ENCODE measurements around the gene GDPGP1.
"Not testable (repeated sequence)": the region's sequence is repeated elsewhere in the genome, so short reads cannot be mapped to it uniquely, and the experiment has no call there.

GDPGP1 gene, protein sequence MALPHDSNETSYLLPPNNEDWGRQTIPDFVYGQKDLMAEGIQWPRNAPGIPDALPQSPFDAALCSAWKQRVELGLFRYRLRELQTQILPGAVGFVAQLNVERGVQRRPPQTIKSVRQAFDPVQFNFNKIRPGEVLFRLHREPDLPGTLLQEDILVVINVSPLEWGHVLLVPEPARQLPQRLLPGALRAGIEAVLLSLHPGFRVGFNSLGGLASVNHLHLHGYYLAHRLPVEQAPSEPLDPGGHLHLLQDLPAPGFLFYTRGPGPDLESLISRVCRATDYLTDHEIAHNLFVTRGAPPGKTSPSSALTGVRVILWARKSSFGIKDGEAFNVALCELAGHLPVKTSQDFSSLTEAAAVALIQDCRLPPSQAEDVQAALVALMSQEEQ

DNA sequence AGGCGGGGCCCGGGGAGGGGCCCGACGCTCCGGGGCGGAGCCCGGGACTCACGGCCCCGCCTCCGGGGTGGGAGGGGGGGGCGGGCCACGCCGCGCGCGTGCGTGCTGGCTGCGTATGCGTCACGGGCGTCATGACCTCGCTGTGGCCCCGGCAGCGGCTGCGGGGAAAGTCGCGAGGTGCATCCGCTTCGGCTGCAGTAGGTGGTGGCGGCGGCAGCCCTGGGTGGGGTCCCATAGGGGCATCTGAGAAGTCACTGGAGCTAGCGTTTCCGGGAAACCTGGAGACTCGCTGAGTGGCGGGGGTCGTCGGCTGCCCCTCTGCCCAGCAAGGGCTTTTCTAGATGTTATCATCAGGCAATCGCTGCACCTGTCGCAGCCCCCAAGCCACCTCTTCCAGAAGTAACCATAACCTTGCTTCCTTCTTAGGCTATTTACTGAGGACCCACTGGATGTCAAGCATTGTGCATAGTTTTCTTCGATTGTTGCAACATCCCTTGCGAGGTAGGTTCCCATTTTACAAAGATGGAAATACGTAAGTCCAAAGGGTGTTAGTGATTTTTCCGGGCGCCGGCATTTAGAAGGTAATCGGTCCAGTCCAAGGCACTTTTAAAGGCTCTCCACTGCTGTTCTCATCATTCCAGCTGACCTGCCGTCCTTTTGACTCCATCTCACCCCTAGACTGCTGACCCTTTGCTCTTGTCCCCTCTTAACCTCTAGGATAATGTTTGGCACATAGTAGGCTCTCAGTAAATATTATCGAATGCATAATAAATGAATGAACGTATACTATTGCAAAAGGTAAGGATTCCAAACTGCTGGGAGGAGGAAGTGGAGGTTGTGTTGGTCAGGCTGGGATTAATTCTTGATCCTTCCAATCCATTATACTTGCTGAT is at the start of gene GDPGP1:
GDPGP1 (plus strand) TSS at position 114 of the 893 bp plus-strand sequence. CDS start 6,700 bp downstream, outside the sequence.
- DNase-seq, result no peak

DNA sequence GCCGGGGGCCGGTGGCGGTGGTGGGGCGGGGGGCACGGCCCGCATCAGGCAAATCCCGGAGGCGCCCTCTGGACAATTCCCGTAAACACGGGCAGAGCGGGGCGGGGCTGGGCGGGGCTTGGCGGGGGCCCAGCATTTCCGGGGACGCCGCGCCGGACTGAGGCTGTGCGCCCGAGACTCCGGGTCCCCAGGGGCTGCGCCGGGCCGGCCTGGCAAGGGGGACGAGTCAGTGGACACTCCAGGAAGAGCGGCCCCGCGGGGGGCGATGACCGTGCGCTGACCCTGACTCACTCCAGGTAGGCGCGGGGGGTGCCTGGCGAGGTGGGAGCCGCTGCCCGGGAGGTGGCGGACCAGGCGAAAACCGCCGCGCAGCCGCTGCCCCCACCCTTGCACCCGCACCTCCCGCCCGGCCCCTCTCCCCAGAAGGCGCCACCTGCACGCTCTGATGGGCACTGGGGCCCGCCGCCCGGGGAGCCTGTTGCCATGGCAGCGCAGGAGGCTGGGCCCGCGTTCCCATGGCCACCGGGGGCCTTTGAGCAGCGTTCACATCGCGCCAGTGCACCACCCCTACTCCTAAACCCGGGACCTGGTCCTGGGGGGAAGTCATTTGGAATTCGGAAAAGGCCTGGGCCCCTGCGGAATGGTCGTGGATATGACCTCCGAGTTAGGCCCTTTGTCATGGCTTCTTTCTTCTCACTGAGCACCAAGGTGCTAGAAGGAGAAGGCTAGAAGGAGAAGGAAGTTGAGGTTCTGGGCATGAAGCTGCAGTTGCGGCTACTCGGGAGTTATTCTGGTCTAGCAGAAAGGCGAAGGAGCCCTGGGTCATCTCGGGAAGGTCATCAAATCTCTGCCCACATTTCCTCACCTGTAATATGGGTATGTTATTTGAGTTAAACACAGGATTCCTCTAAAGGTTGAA is 49.0 kb upstream of the GDPGP1 start:
- no peak for DNase-seq

DNA sequence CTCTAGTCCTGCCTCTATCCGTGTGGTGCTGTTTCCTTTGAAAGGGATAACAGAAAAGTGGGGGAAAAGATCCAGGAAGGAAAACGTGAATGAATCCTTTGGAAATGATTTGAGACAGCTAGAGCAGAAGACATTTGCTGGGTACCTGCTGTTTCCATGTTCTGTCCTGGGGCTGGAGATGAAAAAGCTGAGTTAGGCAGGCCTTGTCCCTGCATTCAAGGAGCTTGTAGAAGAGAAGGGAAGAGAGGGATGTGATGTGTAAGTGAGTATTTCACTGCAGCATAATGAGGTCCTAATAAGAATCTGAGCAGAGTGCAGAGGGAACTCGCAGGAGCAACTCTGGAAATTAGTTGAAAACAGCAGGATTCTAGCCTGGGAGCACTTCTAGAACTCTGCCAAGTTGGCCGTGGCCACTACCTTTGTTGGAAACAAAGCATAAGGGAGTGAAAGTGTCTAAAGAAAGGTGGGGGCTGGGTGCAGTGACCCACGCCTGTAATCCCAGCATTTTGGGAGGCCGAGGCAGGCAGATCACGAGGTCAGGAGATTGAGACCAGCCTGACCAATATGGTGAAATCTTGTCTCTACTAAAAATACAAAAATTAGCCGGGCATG is 46.6 kb upstream of the GDPGP1 start:
- no peak for DNase-seq

DNA sequence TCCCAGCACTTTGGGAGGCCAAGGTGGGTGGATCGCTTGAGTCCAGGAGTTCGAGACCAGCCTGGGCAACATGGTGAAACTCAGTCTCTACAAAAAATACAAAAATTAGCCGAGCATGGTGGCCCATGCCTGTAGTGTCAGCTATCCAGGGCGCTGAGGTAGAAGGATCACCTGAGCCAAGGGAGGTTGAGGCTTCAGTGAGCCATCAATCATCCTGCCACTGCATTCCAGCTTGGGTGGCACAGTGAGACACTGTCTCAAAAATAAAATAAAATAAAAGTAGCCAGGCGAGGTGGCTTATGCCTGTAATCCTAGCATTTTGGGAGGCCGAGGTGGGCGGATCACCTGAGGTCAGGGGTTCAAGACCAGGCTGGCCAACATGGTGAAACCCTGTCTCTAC is 45.9 kb upstream of the GDPGP1 start:
- DNase-seq, result not testable (repeated sequence)

DNA sequence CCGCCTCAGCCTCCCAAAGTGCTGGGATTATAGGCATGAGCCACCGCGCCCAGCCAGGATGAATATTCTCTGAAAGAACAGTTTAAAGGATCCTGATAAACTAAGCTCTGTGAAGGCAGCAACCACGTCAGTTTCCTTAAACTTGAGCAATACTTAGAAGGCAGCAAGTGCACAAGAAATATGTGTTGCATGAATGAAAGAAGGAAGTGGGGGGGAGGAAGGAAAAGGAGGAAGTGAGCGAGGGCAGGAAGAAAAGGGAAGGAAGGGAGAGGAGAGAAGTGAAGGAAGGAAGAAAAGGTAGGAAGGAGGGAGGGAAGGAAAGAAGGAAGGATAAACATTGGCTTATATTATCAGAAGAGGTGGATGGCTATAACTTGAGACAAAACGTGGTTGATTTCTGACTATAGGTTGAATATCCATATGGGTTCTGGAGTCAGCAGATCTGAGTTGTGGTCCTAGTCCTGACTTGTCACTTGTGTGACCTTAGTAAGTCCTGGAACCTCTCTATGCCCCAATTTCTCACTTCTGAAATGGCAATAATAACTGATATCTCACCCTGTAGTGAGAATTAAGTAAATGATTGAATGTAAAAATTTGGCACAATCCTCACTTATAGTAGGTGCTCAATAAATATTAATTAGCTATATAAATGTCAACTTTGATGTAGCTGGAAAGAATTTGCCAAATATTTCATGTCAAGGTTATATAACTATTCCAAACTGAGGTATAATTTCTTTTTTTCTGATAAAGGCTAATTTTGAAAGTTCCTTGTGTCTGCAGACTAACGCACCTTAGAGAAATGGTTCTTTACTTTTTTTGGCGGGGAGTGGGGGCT is 44.9 kb upstream of the GDPGP1 start:
- DNase-seq, result no peak

DNA sequence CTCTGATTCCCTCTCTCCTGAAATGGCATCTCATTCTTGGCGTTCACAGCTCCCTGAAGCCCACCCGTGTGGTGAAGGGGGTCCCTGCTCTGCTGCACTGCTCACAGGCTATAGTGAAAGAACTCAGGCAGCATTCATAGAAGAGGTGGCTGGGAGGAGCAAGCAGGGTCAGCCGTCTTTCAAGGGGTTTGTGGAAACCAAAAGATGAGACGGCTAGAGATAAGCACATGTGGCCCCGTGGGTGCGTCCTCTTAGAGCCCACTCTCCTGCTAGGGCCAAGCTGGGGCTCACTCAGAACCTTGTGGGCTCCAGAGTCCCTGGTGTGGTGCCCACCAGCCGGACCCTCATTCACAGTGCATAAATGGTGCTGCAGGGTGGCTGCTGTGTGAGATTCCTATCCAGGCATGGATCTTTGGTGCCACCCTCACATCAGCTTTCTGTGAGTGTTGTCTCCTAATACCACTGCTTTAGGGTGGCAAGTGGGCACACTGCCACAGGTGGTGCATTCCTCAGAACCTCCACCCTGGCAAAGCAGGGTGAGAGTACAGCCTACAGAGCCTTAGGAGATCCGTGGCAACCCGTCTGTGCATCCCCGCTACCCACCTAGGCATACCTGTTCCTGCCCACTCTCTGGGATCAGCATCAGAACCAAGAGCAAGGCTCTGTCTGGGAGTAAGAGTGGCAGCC is 44.1 kb upstream of the GDPGP1 start:
- no peak for DNase-seq

DNA sequence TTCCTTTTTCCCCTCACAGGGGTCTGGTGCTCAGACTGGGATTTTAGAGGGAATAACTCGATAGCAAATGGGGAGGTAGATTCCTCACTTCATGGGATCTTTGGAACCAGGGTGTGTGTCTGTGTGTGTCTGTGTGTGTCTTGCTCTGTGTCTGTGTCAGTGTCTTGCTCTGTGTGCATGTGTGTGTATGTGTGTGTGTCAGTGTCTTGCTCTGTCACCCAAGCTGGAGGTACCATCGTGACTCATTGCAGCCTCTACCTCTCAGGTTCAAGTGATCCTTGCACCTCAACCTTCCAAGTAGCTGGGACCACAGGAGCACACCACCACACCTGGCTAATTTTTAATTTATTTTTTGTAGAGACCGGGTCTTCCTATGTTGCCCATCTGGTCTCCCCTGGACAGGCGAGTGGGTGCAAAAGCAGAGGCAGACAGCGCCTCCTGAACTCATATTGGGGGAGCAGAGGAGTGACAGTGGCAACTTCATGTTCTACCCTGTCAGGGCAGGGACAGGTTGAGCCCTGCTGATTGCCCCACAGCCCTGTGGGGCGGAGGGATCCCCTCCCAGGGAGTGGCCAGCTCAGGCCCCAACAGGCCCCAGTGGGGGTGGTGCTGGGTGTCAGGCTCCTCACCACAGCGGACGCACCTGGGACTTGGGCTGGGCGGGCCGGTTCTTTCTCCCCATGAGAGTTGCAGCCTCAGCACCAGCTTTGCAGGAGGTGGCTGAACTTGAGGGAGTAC is 43.2 kb upstream of the GDPGP1 start:
- DNase-seq, result no peak

DNA sequence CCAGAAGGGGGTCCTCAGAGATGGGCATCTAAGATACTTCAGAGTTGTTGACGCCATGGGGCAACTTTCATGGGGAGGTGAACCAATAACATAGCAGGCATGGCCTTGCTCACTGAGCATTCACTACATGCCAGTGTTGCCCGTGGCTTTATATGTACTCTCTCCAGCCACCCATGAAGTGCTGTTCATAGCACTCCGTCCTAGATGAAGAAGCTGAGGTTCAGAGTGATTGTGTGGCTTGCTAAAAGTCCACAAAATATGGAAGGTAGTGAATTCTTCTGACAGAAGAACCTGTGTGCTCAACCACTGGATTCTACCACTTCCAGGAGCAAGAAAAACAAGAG is 42.7 kb upstream of the GDPGP1 start:
- DNase-seq, result no peak

DNA sequence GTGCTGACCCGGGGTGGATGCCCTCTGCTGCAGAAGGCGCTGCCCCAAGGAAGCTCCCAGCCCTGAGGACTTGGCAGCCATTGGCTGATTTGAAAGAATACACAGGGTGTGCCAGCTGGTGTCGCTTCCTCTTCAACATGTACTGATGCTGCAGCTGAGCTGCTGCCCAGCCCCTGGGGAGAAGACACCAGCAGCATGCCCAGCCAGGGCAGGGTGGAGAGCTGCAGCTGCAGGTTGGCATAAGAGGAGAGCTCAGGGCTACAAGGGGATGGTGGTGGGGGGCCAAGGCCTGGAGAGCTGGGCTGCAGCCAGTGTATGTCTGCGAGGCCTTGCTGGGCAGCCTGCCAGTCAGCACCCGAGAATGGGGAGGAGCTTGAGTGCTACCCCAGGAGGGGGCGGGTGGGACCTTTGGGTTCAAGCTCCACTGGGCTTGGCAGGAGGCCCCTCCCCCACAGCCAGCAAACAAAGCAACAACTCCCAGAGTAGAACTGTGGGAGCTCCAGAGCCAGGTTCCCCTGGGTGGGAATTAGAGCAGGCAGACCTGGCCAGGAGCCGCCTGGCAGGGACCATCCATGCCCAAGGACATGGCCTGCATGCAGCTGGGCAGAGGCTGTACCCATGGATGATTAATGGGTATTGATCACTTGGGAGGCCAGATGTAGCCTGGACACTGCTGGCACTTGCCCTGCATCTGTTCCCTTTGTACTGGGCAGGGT is 42.1 kb upstream of the GDPGP1 start:
- DNase-seq, result peak; percentile 89

DNA sequence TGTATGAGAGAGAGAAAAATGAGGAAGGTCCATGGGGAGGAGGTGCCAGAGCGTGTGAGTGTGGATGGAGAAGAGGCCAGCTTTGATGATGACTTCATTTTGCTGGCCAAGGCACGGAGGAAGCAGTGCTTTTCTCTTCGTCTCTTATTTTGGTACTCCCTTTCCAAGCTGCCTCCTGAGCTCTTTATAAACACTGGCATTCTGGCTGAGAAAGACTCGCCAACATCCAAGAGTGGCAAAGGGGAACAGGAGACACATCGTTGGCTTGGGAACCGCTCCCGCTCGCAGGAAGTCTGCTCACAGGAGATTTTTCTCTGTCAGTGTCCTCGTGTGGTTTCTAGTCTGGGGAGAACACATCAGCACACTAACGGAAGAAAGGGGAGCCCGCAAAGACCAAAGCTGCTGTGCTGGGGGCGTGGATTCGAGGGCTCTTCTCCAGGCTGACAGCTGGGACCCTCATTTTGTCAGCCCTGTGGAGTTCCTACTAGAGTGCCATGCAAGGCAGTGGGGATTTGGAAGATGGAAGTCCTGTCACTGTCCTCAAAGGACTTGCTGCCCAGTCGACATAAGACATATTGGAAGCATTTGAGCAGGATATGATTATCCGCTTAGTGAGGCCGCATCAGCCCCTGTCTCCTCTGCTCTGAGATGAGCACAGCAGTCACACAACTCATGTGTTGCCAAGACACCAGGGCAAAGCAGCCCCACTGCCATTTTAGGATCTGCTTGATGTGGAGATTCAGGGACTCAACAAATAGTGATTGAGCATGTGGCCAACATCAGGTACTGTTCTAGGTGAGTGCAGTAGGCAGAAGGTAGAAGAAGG is 40.8 kb upstream of the GDPGP1 start:
- DNase-seq, result no peak

DNA sequence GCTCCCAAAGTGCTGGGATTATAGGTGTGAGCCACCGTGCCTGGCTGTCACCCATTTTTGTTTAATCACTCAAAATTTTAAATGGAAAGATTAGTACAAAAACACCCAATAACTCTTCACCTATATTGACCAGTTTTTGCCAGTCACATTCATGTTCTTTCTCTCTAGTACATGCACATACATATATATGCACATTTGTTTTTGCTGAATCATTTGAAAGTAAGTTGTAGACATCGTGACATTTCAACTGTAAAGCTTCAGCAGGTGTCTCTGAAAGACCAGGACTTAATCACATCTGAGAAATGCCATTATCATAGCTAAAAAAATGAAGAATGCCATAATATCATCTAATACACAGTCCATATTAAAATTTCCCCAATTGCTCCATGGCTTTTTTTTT is 39.4 kb upstream of the GDPGP1 start:
- DNase-seq, result no peak

DNA sequence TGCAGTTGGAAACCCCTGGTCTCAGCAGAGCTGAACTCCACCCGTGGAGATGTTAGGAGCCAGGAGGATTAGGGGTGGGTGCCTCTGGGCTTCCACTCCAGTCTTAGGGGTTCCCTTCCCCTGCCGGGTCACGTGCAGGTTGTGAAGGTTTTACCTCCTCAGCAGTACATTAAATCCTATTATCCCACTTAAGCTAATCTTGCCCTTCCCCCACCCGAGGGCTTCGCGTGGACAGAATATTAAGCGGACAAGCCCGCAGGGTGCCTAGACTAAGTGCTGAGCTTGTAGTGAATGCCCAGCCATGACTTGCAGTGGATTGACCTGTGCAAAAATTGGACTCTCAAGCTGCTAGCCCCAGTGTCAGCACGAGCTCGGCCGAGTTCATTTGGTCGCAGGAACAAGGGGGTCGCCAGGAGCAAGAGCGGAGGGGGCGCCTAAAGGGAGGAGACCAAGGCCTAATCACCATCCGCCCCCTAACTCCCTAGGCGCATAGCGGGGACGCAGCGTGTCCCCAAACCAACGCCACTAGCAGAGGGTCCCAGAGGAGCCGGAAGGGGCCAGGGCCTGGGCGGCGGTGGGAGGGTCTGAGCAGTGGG is 33.4 kb upstream of the GDPGP1 start:
- DNase-seq, result no peak

DNA sequence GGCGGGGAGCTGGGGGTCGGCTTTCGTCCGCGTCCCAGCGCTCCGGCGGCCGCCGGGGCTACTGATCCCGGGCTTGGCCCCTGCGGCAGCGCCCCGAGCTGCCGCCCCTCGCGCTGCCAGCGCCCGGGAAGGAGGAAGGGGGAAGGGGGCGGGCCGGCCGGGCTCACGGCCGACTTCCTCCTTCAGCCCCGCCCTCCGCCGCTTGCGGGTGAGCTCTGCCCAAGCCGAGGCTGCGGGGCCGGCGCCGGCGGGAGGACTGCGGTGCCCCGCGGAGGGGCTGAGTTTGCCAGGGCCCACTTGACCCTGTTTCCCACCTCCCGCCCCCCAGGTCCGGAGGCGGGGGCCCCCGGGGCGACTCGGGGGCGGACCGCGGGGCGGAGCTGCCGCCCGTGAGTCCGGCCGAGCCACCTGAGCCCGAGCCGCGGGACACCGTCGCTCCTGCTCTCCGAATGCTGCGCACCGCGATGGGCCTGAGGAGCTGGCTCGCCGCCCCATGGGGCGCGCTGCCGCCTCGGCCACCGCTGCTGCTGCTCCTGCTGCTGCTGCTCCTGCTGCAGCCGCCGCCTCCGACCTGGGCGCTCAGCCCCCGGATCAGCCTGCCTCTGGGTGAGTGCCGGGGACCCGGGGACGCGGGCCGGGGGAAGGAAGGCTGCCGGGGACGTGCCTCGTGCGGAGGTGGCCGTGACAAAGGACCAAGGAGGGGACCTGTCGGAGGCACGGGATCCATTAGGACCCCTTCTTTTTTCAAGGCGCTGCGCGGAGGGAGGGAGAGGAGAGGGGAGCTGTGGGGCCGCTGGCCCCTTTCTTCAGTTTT is 32.7 kb upstream of the GDPGP1 start, which contains the start of gene SEMA4B:
SEMA4B (plus strand) TSS at position 201 of the 814 bp plus-strand sequence; CDS start at position 450, 249 bp downstream.
- no peak for DNase-seq

DNA sequence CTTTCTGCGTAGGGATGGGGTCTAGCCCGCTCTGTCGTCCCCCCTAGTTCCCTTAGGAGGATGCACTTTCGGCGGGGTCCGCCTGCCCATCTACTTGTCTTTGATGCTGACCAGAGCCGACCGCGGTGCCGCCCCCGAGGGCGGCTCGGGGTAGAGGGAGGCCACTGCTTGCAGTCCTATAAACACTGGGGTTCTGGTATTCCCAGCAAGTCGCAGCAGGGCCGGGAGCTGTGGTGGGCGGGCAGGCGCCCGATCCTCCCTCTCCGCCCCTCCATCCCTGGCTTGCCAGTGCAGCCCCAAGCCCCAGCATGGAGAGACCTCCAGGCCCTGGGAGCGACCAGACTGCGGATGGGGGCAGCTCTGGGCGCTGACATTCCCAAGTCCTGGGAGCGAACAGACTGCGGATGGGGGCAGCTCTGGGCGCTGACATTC is 32.0 kb upstream of the GDPGP1 start:
- DNase-seq, result no peak

DNA sequence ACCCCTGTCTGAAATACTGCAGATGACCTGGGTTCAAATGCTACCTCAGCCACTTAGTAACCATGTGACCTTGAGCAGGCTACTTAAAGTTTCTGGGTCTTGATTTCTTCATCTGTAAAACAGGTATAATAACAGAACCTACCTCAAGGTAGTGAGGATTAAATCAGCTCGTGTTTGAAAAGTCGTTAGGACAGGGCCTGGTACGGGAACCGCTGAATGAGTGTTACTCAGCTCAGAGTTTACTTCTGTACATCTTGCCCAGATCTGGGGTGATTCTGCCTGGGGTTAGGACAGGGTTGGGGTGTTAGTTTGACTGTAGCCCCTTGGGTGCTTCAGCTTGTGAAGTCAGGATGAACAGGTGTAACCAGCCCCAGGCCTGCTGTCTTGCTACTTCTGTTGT is 31.1 kb upstream of the GDPGP1 start:
- no peak for DNase-seq

DNA sequence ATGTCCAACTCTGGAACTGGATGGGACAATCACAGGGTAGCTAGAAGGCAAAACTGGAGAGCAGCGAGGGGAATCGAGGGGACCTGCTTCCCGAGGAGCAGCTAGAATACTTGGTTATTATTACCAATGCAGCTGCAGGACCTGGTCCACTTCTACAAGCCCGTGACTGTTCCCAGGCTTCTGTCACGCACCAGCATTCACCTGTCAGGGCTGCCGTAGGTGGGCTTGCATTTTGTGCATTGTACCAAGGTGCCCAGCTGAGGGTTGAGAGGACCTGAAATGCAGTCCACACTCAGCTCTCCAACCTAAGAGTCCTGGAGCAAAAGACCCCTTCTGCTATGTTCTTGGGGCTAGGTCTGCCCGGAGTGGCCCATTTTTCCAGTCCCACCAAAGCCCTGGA is 30.5 kb upstream of the GDPGP1 start:
- no peak for DNase-seq

DNA sequence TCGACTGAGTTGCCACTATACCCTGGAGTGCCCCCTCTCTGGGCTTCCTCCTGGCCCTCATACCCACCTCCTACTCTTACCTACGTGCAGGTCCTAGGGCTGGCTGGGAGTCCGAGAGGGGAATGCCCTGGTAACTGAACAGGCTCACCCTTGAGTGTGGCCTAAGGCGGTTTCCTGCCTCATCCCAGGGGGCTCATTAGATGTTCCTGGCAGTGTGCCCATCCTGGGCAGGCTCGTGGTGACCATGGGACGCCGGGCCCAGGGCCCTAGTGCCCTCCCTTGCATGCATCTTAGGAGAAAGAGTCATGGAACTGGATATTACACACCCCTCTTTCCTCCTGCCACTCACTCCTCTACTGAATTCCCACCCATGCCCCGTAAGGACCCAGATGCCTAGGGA is 30.1 kb upstream of the GDPGP1 start:
- no peak for DNase-seq

All from NCI-H1694 (cell line).